ENCODE results near the gene HTT.

Gene HTT

DNA sequence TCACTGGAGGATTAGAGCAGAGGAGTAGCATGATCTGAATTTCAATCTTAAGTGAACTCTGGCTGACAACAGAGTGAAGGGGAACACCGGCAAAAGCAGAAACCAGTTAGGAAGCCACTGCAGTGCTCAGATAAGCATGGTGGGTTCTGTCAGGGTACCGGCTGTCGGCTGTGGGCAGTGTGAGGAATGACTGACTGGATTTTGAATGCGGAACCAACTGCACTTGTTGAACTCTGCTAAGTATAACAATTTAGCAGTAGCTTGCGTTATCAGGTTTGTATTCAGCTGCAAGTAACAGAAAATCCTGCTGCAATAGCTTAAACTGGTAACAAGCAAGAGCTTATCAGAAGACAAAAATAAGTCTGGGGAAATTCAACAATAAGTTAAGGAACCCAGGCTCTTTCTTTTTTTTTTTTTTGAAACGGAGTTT lies 5.2 kb downstream of the HTT start:
- no peak for DNase-seq (ENCODE audit: low spot score)
- no peak overlapping the region for H4K91ac ChIP-seq (ENCODE audit: low read depth, low read length, poor library complexity)
- H3K79me1 ChIP-seq (ENCODE audit: low read depth, low read length): peaks cover 7% of the 10 kb centered on the region
- no peaks in the 10 kb centered on the region for H3K9me3 ChIP-seq (replicated peaks in 1 of 2; ENCODE audit: control insufficient read depth in 2 of 2, insufficient read depth in 1 of 2, low read depth in 1 of 2, low read length in 2 of 2)
- H3K23ac ChIP-seq (ENCODE audit: low read depth, low read length, poor library complexity): no peak overlapping the region
- no peak overlapping the region for H2BK120ac ChIP-seq (ENCODE audit: low read depth, low read length)
- H2AFZ ChIP-seq (ENCODE audit: low read length): no peak overlapping the region
- no peak overlapping the region for H3K9ac ChIP-seq (ENCODE audit: low read depth, low read length, poor library complexity)
- H3K18ac ChIP-seq (ENCODE audit: low read length): no peak overlapping the region
- no peaks in the 10 kb centered on the region for H3K27me3 ChIP-seq (ENCODE audit: control insufficient read depth in 3 of 3, insufficient read depth in 3 of 3, low read depth in 1 of 3, low read length in 3 of 3)
- peaks cover 0 to 11% of the 10 kb centered on the region in 2 donors for H3K36me3 ChIP-seq (replicated peaks in 1 of 2; ENCODE audit: control insufficient read depth in 2 of 2, insufficient read depth in 2 of 2, low read length in 2 of 2)
- H2BK12ac ChIP-seq (ENCODE audit: low read length): no peak overlapping the region
- H3K4me1 ChIP-seq (ENCODE audit: control insufficient read depth in 2 of 2, insufficient read depth in 1 of 2, low read depth in 1 of 2, low read length in 2 of 2): peaks cover 2 to 10% of the 10 kb centered on the region in 2 donors
- H3K4ac ChIP-seq (ENCODE audit: low read length): no peak overlapping the region
- no peak overlapping the region for H4K8ac ChIP-seq (ENCODE audit: low read depth, low read length)
- no peak overlapping the region for H2BK15ac ChIP-seq (ENCODE audit: low read length)
- H3K27ac ChIP-seq (replicated peaks; ENCODE audit: low read length): no peak overlapping the region
- H2BK5ac ChIP-seq (ENCODE audit: low read length): no peak overlapping the region
- no CpG with 5 or more reads among the region's 6 CpGs for WGBS, 2 donors (ENCODE audit: extremely low coverage in 2 of 2, insufficient read length in 2 of 2, insufficient replicate concordance in 1 of 2)
- H2AK5ac ChIP-seq (ENCODE audit: low read depth, low read length): no peak overlapping the region
- H3K4me3 ChIP-seq (ENCODE audit: low read length in 2 of 2): no peak overlapping the region
- no peak overlapping the region for H3K14ac ChIP-seq (ENCODE audit: low read length)
- no peak overlapping the region for H3K4me2 ChIP-seq (ENCODE audit: insufficient read depth, low read length, poor library complexity, severe bottlenecking)

DNA sequence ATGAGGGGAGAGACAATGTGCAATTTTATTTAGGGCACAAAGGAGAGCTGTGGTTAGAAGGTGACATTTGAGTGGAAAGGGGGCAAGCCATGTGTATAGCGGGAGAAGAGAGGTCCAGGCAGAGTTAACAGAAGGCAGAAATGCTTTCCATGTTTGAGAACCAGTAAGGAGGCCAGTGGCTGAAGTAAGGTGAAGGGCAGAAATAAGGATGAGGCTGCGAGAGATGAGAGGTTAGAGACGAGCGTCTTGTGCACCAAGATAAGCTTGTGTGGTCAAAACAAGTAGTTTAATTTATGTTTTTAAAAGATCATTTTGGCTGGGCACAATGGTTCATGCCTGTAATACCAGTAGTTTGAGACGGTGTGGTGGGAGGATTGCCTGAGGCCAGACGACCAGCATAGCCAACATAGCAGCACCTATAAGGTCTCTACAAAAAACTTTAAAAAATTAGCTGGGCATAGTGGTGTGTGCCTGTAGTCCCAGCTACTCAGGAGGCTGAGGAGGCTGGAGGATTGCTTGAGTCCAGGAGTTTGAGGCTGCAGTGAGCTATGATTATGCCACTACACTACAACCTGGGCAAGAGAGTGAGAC lies 8.5 kb downstream of the HTT start:
- Histone ChIP-seq H2BK5ac (ENCODE audit: low read length) (no peak overlapping the region), H3K27me3 (ENCODE audit: control insufficient read depth in 3 of 3, insufficient read depth in 3 of 3, low read depth in 1 of 3, low read length in 3 of 3) (no peaks in the 10 kb centered on the region), H3K79me1 (ENCODE audit: low read depth, low read length) (peaks cover 5% of the 10 kb centered on the region), H2BK15ac (ENCODE audit: low read length) (no peak overlapping the region), H2AK5ac (ENCODE audit: low read depth, low read length) (no peak overlapping the region), H2BK12ac (ENCODE audit: low read length) (no peak overlapping the region), H3K9me3 (replicated peaks in 1 of 2; ENCODE audit: control insufficient read depth in 2 of 2, insufficient read depth in 1 of 2, low read depth in 1 of 2, low read length in 2 of 2) (no peaks in the 10 kb centered on the region), H3K4me1 (ENCODE audit: control insufficient read depth in 2 of 2, insufficient read depth in 1 of 2, low read depth in 1 of 2, low read length in 2 of 2) (no peaks in the 10 kb centered on the region), H3K9ac (ENCODE audit: low read depth, low read length, poor library complexity) (no peak overlapping the region), H4K91ac (ENCODE audit: low read depth, low read length, poor library complexity) (peak overlapping the region; percentile 85), H3K4ac (ENCODE audit: low read length) (no peak overlapping the region), H2AFZ (ENCODE audit: low read length) (no peak overlapping the region), H2BK120ac (ENCODE audit: low read depth, low read length) (no peak overlapping the region), H3K18ac (ENCODE audit: low read length) (no peak overlapping the region), H3K23ac (ENCODE audit: low read depth, low read length, poor library complexity) (no peak overlapping the region), H4K8ac (ENCODE audit: low read depth, low read length) (no peak overlapping the region), H3K4me3 (ENCODE audit: low read length in 2 of 2) (no peak overlapping the region), H3K4me2 (ENCODE audit: insufficient read depth, low read length, poor library complexity, severe bottlenecking) (no peak overlapping the region), H3K14ac (ENCODE audit: low read length) (no peak overlapping the region), H3K27ac (replicated peaks; ENCODE audit: low read length) (no peak overlapping the region), H3K36me3 (replicated peaks in 1 of 2; ENCODE audit: control insufficient read depth in 2 of 2, insufficient read depth in 2 of 2, low read length in 2 of 2) (peaks cover 3 to 24% of the 10 kb centered on the region in 2 donors)
- no peak for DNase-seq (ENCODE audit: low spot score)
- no CpG with 5 or more reads among the region's 6 CpGs for WGBS, 2 donors (ENCODE audit: extremely low coverage in 2 of 2, insufficient read length in 2 of 2, insufficient replicate concordance in 1 of 2)

DNA sequence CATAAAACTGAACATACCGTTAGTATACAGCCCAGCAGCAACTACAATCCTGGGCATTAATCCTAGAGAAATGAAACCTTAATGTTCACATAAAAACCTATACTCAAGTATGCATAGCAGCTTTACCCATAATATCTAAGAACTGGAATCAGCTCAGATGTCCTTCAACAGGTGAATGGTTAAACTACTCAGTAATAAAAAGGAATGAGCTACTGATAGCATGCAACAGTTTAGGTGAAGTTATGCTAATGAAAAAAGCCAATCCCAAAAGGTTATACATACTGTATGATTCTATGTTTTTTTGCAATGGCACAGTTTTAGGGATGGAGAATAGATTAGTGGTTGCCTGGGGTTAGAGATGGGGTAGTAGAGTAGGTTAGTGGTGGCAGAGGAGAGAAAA lies 9.3 kb downstream of the HTT start:
- no peak overlapping the region for H3K4me3 ChIP-seq (ENCODE audit: low read length in 2 of 2)
- H4K8ac ChIP-seq (ENCODE audit: low read depth, low read length): no peak overlapping the region
- H3K14ac ChIP-seq (ENCODE audit: low read length): no peak overlapping the region
- peaks cover 0 to 3% of the 10 kb centered on the region in 2 donors for H3K9me3 ChIP-seq (replicated peaks in 1 of 2; ENCODE audit: control insufficient read depth in 2 of 2, insufficient read depth in 1 of 2, low read depth in 1 of 2, low read length in 2 of 2)
- H3K27me3 ChIP-seq (ENCODE audit: control insufficient read depth in 3 of 3, insufficient read depth in 3 of 3, low read depth in 1 of 3, low read length in 3 of 3): no peaks in the 10 kb centered on the region
- H3K27ac ChIP-seq (replicated peaks; ENCODE audit: low read length): no peak overlapping the region
- no peak overlapping the region for H4K91ac ChIP-seq (ENCODE audit: low read depth, low read length, poor library complexity)
- no CpG with 5 or more reads among the region's 1 CpG for WGBS, 2 donors (ENCODE audit: extremely low coverage in 2 of 2, insufficient read length in 2 of 2, insufficient replicate concordance in 1 of 2)
- no peak overlapping the region for H3K4me2 ChIP-seq (ENCODE audit: insufficient read depth, low read length, poor library complexity, severe bottlenecking)
- H2BK15ac ChIP-seq (ENCODE audit: low read length): no peak overlapping the region
- peaks cover 3 to 29% of the 10 kb centered on the region in 2 donors for H3K36me3 ChIP-seq (replicated peaks in 1 of 2; ENCODE audit: control insufficient read depth in 2 of 2, insufficient read depth in 2 of 2, low read length in 2 of 2)
- H2BK5ac ChIP-seq (ENCODE audit: low read length): no peak overlapping the region
- peaks cover 5% of the 10 kb centered on the region for H3K79me1 ChIP-seq (ENCODE audit: low read depth, low read length)
- no peak overlapping the region for H3K18ac ChIP-seq (ENCODE audit: low read length)
- no peak overlapping the region for H2BK120ac ChIP-seq (ENCODE audit: low read depth, low read length)
- H3K4ac ChIP-seq (ENCODE audit: low read length): no peak overlapping the region
- no peak overlapping the region for H3K9ac ChIP-seq (ENCODE audit: low read depth, low read length, poor library complexity)
- H2BK12ac ChIP-seq (ENCODE audit: low read length): no peak overlapping the region
- no peak overlapping the region for H2AK5ac ChIP-seq (ENCODE audit: low read depth, low read length)
- H3K4me1 ChIP-seq (ENCODE audit: control insufficient read depth in 2 of 2, insufficient read depth in 1 of 2, low read depth in 1 of 2, low read length in 2 of 2): no peaks in the 10 kb centered on the region
- no peak overlapping the region for H2AFZ ChIP-seq (ENCODE audit: low read length)
- H3K23ac ChIP-seq (ENCODE audit: low read depth, low read length, poor library complexity): no peak overlapping the region
- no peak for DNase-seq (ENCODE audit: low spot score)

DNA sequence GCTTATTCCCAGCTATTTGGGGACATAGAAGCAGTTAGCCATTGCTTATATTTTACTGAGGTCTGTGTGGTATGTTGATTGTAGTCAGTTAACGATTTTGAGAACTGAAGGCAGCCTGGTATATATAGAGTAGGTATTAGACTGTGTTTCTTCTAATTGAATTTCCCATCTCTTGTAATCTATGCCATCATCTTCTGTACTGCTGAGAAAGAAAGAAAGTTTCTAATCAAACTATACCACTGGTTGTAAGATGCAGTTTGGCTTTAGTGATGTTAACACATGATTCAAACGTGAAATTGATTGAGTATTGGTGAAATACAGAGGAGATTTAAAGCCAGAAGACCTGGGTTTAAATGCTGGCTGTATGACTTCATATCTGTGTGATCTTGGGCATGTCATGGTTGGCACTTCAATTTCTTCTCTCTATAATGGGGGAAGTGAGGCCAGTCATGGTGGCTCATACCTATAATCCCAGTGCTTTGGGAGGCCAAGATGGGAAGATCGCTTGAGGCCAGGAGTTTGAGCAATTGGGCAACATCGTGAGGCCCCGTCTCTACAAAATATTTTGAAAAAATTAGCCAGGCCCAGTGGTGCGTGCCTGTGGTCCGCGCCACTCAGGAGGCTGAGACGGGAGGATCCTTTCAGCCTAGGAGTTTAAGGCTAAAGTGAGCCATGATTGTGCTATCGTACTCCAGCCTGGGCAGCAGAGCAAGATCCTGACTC lies 11.6 kb downstream of the HTT start:
- H3K23ac ChIP-seq (ENCODE audit: low read depth, low read length, poor library complexity): no peak overlapping the region
- H3K9me3 ChIP-seq (replicated peaks in 1 of 2; ENCODE audit: control insufficient read depth in 2 of 2, insufficient read depth in 1 of 2, low read depth in 1 of 2, low read length in 2 of 2): peaks cover 0 to 4% of the 10 kb centered on the region in 2 donors
- H3K9ac ChIP-seq (ENCODE audit: low read depth, low read length, poor library complexity): no peak overlapping the region
- H3K79me1 ChIP-seq (ENCODE audit: low read depth, low read length): no peaks in the 10 kb centered on the region
- no peak overlapping the region for H2AK5ac ChIP-seq (ENCODE audit: low read depth, low read length)
- H2BK120ac ChIP-seq (ENCODE audit: low read depth, low read length): no peak overlapping the region
- no peak for DNase-seq (ENCODE audit: low spot score)
- no peak overlapping the region for H3K4ac ChIP-seq (ENCODE audit: low read length)
- no peak overlapping the region for H2AFZ ChIP-seq (ENCODE audit: low read length)
- H4K8ac ChIP-seq (ENCODE audit: low read depth, low read length): no peak overlapping the region
- peaks cover 3 to 49% of the 10 kb centered on the region in 2 donors for H3K36me3 ChIP-seq (replicated peaks in 1 of 2; ENCODE audit: control insufficient read depth in 2 of 2, insufficient read depth in 2 of 2, low read length in 2 of 2)
- H3K4me3 ChIP-seq (ENCODE audit: low read length in 2 of 2): no peak overlapping the region
- no peak overlapping the region for H2BK15ac ChIP-seq (ENCODE audit: low read length)
- no peak overlapping the region for H3K4me2 ChIP-seq (ENCODE audit: insufficient read depth, low read length, poor library complexity, severe bottlenecking)
- no peak overlapping the region for H3K27ac ChIP-seq (replicated peaks; ENCODE audit: low read length)
- H3K4me1 ChIP-seq (ENCODE audit: control insufficient read depth in 2 of 2, insufficient read depth in 1 of 2, low read depth in 1 of 2, low read length in 2 of 2): no peaks in the 10 kb centered on the region
- H4K91ac ChIP-seq (ENCODE audit: low read depth, low read length, poor library complexity): no peak overlapping the region
- H3K14ac ChIP-seq (ENCODE audit: low read length): no peak overlapping the region
- H2BK12ac ChIP-seq (ENCODE audit: low read length): no peak overlapping the region
- no peak overlapping the region for H2BK5ac ChIP-seq (ENCODE audit: low read length)
- H3K18ac ChIP-seq (ENCODE audit: low read length): no peak overlapping the region
- H3K27me3 ChIP-seq (ENCODE audit: control insufficient read depth in 3 of 3, insufficient read depth in 3 of 3, low read depth in 1 of 3, low read length in 3 of 3): no peaks in the 10 kb centered on the region
- WGBS, 2 donors (ENCODE audit: extremely low coverage in 2 of 2, insufficient read length in 2 of 2, insufficient replicate concordance in 1 of 2): no CpG with 5 or more reads among the region's 10 CpGs
